Vagina (tissue), 2 donors: ENCODE measurements around the gene SUDS3. TPM values are rescaled to one million over a fixed set of nuclear protein-coding genes. Genes with fewer than 3 reads are reported as not detected.

ENCODE experiments used
- DNase-seq, 2 donors: peaks; one replicate each; pipeline ENCODE4 v3.0.0-alpha.2; 2017; ENCODE audit errors: extremely low spot score in 2 of 2
- H3K27ac ChIP-seq: fragments of 200-600 bp; sonication (generic); one replicate; pipeline ENCODE4 v1.5.1; 2019
- H3K27me3 ChIP-seq: fragments of 200-600 bp; sonication (generic); one replicate; pipeline ENCODE4 v1.5.1; 2019
- H3K36me3 ChIP-seq, 2 donors: fragments of 200-600 bp; sonication (generic); one replicate each; pipeline ENCODE4 v1.5.1; 2017 to 2019
- H3K4me1 ChIP-seq: fragments of 200-600 bp; sonication (generic); one replicate; pipeline ENCODE4 v1.5.1; 2019
- H3K4me3 ChIP-seq, 2 donors: fragments of 200-600 bp; sonication (generic); 1 replicate in 1 of 2; 2 replicates in 1 of 2; pipeline ENCODE4 v1.5.1; 2016 to 2019
- H3K9me3 ChIP-seq: fragments of 200-600 bp; sonication (generic); one replicate; pipeline ENCODE4 v1.5.1; 2019
- POLR2A ChIP-seq, 2 donors: fragments of 450-650 bp; IDR thresholded peaks; one replicate each; pipeline ENCODE4 v1.6.1; 2017; ENCODE audit warnings: antibody characterized with exemption in 2 of 2, mild to moderate bottlenecking in 2 of 2, moderate library complexity in 2 of 2
- POLR2AphosphoS5 ChIP-seq, 2 donors: sonication (generic); formaldehyde crosslinking; IDR thresholded peaks; one replicate each; pipeline ENCODE4 v1.9.0; 2017; ENCODE audit warnings: antibody characterized with exemption in 2 of 2, mild to moderate bottlenecking in 2 of 2, low read depth in 1 of 2; ENCODE audit not compliant: insufficient read depth in 1 of 2
- intact Hi-C: fragments of 100-400 bp; cut with DNase I; formaldehyde crosslinking; loops from one replicate; pipeline ENCODE4 v1.15.1; 2023
- total RNA-seq: library from RNA; depleted of rRNA; stranded (reverse); fragments of >200 nt; gene quantifications from one replicate; pipeline ENCODE4 v1.2.3, GENCODE V29; 2016
- TF ChIP-seq, protein P1 (sequence below), 3 experiments: fragments of 450-650 bp in 2 of 3; fragments of 200-600 bp in 1 of 3; sonication (generic) in 1 of 3; IDR thresholded peaks; one replicate each; pipeline ENCODE4 v1.5.1; 2017 to 2019; ENCODE audit warnings: antibody characterized with exemption in 3 of 3, mild to moderate bottlenecking in 2 of 3, moderate library complexity in 2 of 3

SUDS3 gene
- total RNA-seq, 1 donor from 2014 or later, result 26.3 TPM

DNA sequence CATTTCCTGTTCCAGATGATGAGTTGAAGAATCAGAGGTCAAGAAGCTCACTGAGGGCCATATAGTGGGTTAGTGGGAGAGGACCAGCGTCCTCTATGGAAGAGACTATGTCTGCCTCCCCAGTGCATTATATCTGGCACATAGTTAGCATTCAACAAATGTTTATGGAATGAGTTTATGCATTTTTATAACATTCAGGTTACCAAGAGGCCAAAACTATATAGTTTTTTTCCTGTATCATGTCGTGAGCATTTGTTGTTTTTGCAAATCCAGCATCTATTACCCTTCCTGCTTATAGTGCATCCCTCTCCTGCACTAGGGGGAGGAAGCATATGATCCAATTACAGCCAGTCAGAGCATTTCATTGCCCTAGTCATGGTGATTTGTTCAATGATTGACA lies 60.6 kb downstream of the SUDS3 start:
- H3K27ac ChIP-seq, result no peak overlapping the region
- no peak overlapping the region for H3K4me3 ChIP-seq
- no peaks in the 10 kb centered on the region for H3K36me3 ChIP-seq
- no peaks in the 10 kb centered on the region for H3K4me1 ChIP-seq
- intact Hi-C loops, result loop anchor here (10.0 kb wide), 1 partner anchor 652 kb away; no protein-coding TSS in a partner anchor
- H3K9me3 ChIP-seq, result no peaks in the 10 kb centered on the region
- no peaks in the 10 kb centered on the region for H3K27me3 ChIP-seq
- DNase-seq, result no peak
- no peak for TF ChIP-seq POLR2AphosphoS5 (IDR thresholded peaks at IDR 0.05; ENCODE audit: insufficient read depth in 1 of 2, low read depth in 1 of 2)
- TF ChIP-seq, protein P1, sequence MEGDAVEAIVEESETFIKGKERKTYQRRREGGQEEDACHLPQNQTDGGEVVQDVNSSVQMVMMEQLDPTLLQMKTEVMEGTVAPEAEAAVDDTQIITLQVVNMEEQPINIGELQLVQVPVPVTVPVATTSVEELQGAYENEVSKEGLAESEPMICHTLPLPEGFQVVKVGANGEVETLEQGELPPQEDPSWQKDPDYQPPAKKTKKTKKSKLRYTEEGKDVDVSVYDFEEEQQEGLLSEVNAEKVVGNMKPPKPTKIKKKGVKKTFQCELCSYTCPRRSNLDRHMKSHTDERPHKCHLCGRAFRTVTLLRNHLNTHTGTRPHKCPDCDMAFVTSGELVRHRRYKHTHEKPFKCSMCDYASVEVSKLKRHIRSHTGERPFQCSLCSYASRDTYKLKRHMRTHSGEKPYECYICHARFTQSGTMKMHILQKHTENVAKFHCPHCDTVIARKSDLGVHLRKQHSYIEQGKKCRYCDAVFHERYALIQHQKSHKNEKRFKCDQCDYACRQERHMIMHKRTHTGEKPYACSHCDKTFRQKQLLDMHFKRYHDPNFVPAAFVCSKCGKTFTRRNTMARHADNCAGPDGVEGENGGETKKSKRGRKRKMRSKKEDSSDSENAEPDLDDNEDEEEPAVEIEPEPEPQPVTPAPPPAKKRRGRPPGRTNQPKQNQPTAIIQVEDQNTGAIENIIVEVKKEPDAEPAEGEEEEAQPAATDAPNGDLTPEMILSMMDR (IDR thresholded peaks at IDR 0.05), result no peak
- no peak for TF ChIP-seq POLR2A (IDR thresholded peaks at IDR 0.05)

DNA sequence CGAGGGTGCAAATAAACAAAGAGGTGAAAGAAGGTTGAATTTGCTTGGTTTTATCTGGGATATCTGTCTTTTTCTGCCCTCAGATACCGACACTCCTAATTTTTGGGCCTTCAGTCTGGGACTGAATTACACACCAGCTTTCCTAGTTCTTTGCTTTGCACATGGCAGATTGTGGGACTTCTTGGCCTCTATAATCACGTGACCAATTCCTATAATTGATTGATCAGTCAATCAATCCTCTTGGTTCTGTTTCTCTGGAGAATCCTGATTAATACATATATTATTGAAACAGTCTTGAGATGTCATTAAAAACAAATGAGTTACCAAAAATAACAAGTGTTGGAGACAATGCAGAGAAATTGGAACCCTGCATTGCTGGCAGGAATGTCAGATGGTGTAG lies 62.7 kb downstream of the SUDS3 start:
- TF ChIP-seq POLR2A (IDR thresholded peaks at IDR 0.05), result no peak
- no peak for TF ChIP-seq POLR2AphosphoS5 (IDR thresholded peaks at IDR 0.05; ENCODE audit: insufficient read depth in 1 of 2, low read depth in 1 of 2)
- TF ChIP-seq, protein P1 (IDR thresholded peaks at IDR 0.05), result no peak
- Histone ChIP-seq H3K36me3 (no peaks in the 10 kb centered on the region), H3K27me3 (no peaks in the 10 kb centered on the region), H3K4me1 (no peaks in the 10 kb centered on the region), H3K27ac (no peak overlapping the region), H3K4me3 (no peak overlapping the region), H3K9me3 (no peaks in the 10 kb centered on the region)
- intact Hi-C loops, result loop anchor here (10.0 kb wide), 1 partner anchor 654 kb away; no protein-coding TSS in a partner anchor
- DNase-seq, result no peak

DNA sequence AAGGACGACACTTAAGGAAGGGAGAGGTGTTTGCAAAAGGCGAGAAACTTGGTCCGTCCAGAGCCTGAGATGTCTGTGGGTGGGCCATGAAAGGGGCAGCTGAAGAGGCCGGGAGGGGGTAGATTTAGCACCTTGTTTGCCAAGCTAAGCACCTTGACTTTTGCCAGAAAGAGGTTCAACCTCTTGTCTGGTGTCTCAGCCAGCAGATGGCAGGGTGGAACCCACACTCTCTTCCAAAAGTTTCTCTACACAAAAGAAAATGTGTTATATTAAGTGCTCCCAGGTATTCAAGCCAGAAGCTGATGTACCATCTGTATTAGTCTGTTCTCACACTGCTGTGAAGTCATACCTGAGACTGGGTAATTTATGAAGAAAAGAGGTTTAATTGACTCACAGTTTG lies 69.9 kb downstream of the SUDS3 start:
- no peaks in the 10 kb centered on the region for H3K27me3 ChIP-seq
- intact Hi-C loops, result no loop called here
- no peak for TF ChIP-seq POLR2AphosphoS5 (IDR thresholded peaks at IDR 0.05; ENCODE audit: insufficient read depth in 1 of 2, low read depth in 1 of 2)
- TF ChIP-seq POLR2A (IDR thresholded peaks at IDR 0.05), result no peak
- TF ChIP-seq, protein P1 (IDR thresholded peaks at IDR 0.05), result no peak

DNA sequence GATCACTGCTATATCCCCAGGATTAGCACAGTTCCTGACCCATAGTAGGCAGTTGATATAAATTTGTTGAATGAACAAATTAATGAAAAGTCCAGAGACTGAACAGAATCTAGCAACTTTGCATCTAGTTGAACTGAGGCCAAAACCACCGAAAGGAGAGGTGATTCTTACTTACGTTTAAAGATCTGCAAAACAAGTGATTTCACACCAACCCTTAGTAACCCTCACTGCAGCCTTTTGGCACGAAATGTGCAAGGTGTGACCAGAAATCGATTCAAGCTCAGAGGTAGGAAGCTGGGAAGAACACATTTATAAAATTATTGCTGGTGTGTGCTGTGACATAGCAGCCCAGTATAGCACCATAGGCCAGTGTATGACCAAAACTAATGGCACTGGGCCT lies 70.8 kb downstream of the SUDS3 start:
- no peaks in the 10 kb centered on the region for H3K27me3 ChIP-seq
- no peak overlapping the region for H3K27ac ChIP-seq
- no peaks in the 10 kb centered on the region for H3K36me3 ChIP-seq
- intact Hi-C loops, result no loop called here
- TF ChIP-seq, protein P1 (IDR thresholded peaks at IDR 0.05), result no peak
- TF ChIP-seq POLR2A (IDR thresholded peaks at IDR 0.05) (no peak), POLR2AphosphoS5 (IDR thresholded peaks at IDR 0.05; ENCODE audit: insufficient read depth in 1 of 2, low read depth in 1 of 2) (no peak)
- no peaks in the 10 kb centered on the region for H3K9me3 ChIP-seq
- no peak for DNase-seq
- no peak overlapping the region for H3K4me3 ChIP-seq
- H3K4me1 ChIP-seq, result no peaks in the 10 kb centered on the region

More for the DNA sequence above, 69.9 kb downstream of the SUDS3 start:
- Histone ChIP-seq H3K27ac (no peak overlapping the region), H3K9me3 (no peaks in the 10 kb centered on the region), H3K4me1 (no peaks in the 10 kb centered on the region), H3K4me3 (no peak overlapping the region), H3K36me3 (no peaks in the 10 kb centered on the region)
- no peak for DNase-seq

DNA sequence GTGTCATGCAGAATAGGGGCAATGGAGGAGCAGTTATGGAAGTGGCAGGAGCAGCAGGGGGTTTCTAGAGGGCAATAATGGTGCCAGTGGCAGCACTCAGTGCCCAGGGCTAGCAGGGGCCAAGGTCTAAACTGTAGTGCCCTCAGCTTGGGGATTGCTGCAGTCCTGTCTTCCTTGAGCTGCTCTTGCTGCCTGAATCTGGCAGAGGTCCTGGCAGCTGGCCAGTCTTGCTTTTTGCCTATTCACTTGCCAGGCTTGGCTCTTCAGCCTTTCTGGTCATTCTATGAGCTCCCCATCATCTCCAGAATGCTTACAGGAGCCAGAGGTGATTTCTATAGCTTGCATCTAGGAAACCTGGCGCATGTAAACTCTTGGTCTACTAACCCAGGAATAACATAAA lies 72.0 kb downstream of the SUDS3 start:
- no peak overlapping the region for H3K27ac ChIP-seq
- no peaks in the 10 kb centered on the region for H3K9me3 ChIP-seq
- no peaks in the 10 kb centered on the region for H3K36me3 ChIP-seq
- H3K4me3 ChIP-seq, result no peak overlapping the region
- TF ChIP-seq POLR2A (IDR thresholded peaks at IDR 0.05) (no peak), POLR2AphosphoS5 (IDR thresholded peaks at IDR 0.05; ENCODE audit: insufficient read depth in 1 of 2, low read depth in 1 of 2) (no peak)
- TF ChIP-seq, protein P1 (IDR thresholded peaks at IDR 0.05), result no peak
- H3K27me3 ChIP-seq, result no peaks in the 10 kb centered on the region
- DNase-seq, result no peak
- intact Hi-C loops, result no loop called here
- H3K4me1 ChIP-seq, result no peaks in the 10 kb centered on the region
